Panc1 (cell line): ENCODE measurements around the gene DNAL1. TPM values are rescaled to one million over a fixed set of nuclear protein-coding genes. Genes with fewer than 3 reads are reported as not detected.

Experiments used
- ATAC-seq: fragments of 200-7000 bp; cut with Tn5 transposase; 2 replicates; pipeline ENCODE4 v1.9.1; 2020; ENCODE audit warnings: mild to moderate bottlenecking, moderate library complexity
- BruUV-seq: library from RNA; stranded (reverse); fragments of 400-500 nt; replicated peaks from 2 replicates; lab custom pipeline; 2021; lab: Mats Ljungman, UMichigan
- CTCF ChIA-PET: fragments of 300-600 bp; sonication (Branson Sonifier 250); formaldehyde crosslinking; loops from one replicate; lab custom pipeline; 2022; ENCODE audit warnings: antibody characterized with exemption; lab: Charles Lee
- POLR2A ChIA-PET: fragments of 300-600 bp; sonication (Branson Sonifier 250); formaldehyde crosslinking; loops from one replicate; lab custom pipeline; 2022; ENCODE audit warnings: antibody characterized with exemption; lab: Charles Lee
- DNase-seq: peaks from one replicate; pipeline ENCODE4 v3.0.0-alpha.2; 2010; ENCODE audit warnings: low read depth, low spot score
- H3K27ac ChIP-seq: 2 replicates; pipeline ENCODE4 v1.5.1; 2011; ENCODE audit warnings: mild to moderate bottlenecking, low read length, inconsistent platforms
- H3K27me3 ChIP-seq: fragments of 200-500 bp; sonication (Bioruptor generic); 2 replicates; pipeline ENCODE4 v1.6.0; 2014; ENCODE audit warnings: low read length, inconsistent platforms; ENCODE audit not compliant: control insufficient read depth, insufficient read depth
- H3K36me3 ChIP-seq: fragments of 200-500 bp; sonication (Bioruptor generic); 2 replicates; pipeline ENCODE4 v1.5.1; 2014; ENCODE audit warnings: inconsistent platforms, mild to moderate bottlenecking, low read length, moderate library complexity; ENCODE audit not compliant: control insufficient read depth, insufficient read depth
- H3K4me1 ChIP-seq: 2 replicates; pipeline ENCODE4 v1.5.1; 2011; ENCODE audit warnings: inconsistent platforms, mild to moderate bottlenecking, low read length, moderate library complexity; ENCODE audit not compliant: control insufficient read depth, insufficient read depth
- H3K4me3 ChIP-seq, 2 experiments: 2 replicates each; pipeline ENCODE4 v1.5.1; 2011 to 2012; ENCODE audit warnings: low read depth in 2 of 2, low read length in 2 of 2, mild to moderate bottlenecking in 2 of 2, inconsistent platforms in 1 of 2, moderate library complexity in 1 of 2
- H3K9me3 ChIP-seq: fragments of 200-500 bp; sonication (Bioruptor generic); 2 replicates; pipeline ENCODE4 v1.5.1; 2014; ENCODE audit warnings: low read depth, mild to moderate bottlenecking, inconsistent platforms, low read length, moderate library complexity; ENCODE audit not compliant: control insufficient read depth, insufficient read depth
- POLR2AphosphoS5 ChIP-seq: IDR thresholded peaks from 2 replicates; pipeline ENCODE4 v1.6.1; 2012; ENCODE audit warnings: mild to moderate bottlenecking, low read depth, low read length, moderate library complexity
- SIN3A ChIP-seq: IDR thresholded peaks from 2 replicates; pipeline ENCODE4 v1.6.1; 2012; ENCODE audit warnings: low read depth, mild to moderate bottlenecking, low read length, moderate library complexity, borderline replicate concordance; ENCODE audit not compliant: insufficient read depth
- TCF7L2 ChIP-seq: IDR thresholded peaks from 2 replicates; pipeline ENCODE4 v1.6.1; 2011; ENCODE audit warnings: mild to moderate bottlenecking, low read depth, low read length, inconsistent platforms
- in situ Hi-C: cut with HindIII; loops from 2 replicates; pipeline ENCODE4 v1.10.0; 2016; ENCODE audit warnings: low sequenced_read_pairs, low pct_unique_long_range_greater_than_20kb
- intact Hi-C: fragments of 100-400 bp; cut with micrococcal nuclease; formaldehyde crosslinking; loops from one replicate; pipeline ENCODE4 v1.10.0; 2022; ENCODE audit not compliant: unreplicated experiment
- total RNA-seq: library from RNA; stranded (reverse); gene quantifications from one replicate; pipeline ENCODE4 v1.2.1, GENCODE V29; 2021; ENCODE audit not compliant: unreplicated experiment
- TF ChIP-seq, protein P1 (sequence below), 2 experiments: IDR thresholded peaks; 2 replicates each; pipeline ENCODE4 v1.6.1; 2011 to 2012; ENCODE audit warnings: low read depth in 2 of 2, control low read depth in 1 of 2, low read length in 1 of 2, mild to moderate bottlenecking in 1 of 2, moderate library complexity in 1 of 2; ENCODE audit not compliant: insufficient read depth in 1 of 2
- TF ChIP-seq, protein P2 (sequence below): fragments of 450-650 bp; IDR thresholded peaks from 2 replicates; pipeline ENCODE4 v1.5.1; 2017; ENCODE audit warnings: mild to moderate bottlenecking

Gene DNAL1
- total RNA-seq, 1 experiment from 2014 or later, result 15.2 TPM

DNA sequence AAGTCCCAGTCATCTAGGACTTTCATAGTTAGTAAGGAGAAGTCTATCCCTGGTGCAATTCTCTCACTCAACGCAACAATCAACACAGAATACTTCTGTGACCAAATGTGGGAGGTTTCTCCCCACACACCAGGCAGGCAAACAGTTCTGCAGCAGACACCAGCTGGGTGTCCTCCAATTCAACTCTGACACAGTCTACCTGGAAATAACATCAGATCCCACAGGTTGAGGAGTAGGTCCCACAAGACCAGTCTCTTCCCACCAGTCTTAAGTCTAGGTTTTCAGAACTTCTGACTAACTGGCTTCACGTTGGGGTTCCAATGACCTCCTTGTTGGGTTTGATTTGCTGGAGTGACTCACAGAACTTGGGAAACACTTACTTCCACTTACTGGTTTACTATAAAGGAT lies 17.6 kb upstream of the DNAL1 start:
- ChIA-PET POLR2A (no interaction called here), CTCF (interaction anchor here (0.6 kb wide), 1 partner anchor 17 kb away, joined by 5 read pairs; no protein-coding TSS in a partner anchor)
- Histone ChIP-seq H3K4me3 (no peak overlapping the region), H3K4me1 (no peaks in the 10 kb centered on the region), H3K9me3 (no peaks in the 10 kb centered on the region), H3K27me3 (no peaks in the 10 kb centered on the region), H3K36me3 (no peaks in the 10 kb centered on the region), H3K27ac (no peak overlapping the region)
- DNase-seq (no peak), ATAC-seq (no peak)
- no peak for TF ChIP-seq POLR2AphosphoS5
- TF ChIP-seq, protein P1, sequence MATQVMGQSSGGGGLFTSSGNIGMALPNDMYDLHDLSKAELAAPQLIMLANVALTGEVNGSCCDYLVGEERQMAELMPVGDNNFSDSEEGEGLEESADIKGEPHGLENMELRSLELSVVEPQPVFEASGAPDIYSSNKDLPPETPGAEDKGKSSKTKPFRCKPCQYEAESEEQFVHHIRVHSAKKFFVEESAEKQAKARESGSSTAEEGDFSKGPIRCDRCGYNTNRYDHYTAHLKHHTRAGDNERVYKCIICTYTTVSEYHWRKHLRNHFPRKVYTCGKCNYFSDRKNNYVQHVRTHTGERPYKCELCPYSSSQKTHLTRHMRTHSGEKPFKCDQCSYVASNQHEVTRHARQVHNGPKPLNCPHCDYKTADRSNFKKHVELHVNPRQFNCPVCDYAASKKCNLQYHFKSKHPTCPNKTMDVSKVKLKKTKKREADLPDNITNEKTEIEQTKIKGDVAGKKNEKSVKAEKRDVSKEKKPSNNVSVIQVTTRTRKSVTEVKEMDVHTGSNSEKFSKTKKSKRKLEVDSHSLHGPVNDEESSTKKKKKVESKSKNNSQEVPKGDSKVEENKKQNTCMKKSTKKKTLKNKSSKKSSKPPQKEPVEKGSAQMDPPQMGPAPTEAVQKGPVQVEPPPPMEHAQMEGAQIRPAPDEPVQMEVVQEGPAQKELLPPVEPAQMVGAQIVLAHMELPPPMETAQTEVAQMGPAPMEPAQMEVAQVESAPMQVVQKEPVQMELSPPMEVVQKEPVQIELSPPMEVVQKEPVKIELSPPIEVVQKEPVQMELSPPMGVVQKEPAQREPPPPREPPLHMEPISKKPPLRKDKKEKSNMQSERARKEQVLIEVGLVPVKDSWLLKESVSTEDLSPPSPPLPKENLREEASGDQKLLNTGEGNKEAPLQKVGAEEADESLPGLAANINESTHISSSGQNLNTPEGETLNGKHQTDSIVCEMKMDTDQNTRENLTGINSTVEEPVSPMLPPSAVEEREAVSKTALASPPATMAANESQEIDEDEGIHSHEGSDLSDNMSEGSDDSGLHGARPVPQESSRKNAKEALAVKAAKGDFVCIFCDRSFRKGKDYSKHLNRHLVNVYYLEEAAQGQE (IDR thresholded peaks at IDR 0.05; ENCODE audit: insufficient read depth in 1 of 2, low read depth in 2 of 2, low read length in 1 of 2), result no peak
- no peak for TF ChIP-seq SIN3A
- TF ChIP-seq TCF7L2, result no peak
- TF ChIP-seq, protein P2, sequence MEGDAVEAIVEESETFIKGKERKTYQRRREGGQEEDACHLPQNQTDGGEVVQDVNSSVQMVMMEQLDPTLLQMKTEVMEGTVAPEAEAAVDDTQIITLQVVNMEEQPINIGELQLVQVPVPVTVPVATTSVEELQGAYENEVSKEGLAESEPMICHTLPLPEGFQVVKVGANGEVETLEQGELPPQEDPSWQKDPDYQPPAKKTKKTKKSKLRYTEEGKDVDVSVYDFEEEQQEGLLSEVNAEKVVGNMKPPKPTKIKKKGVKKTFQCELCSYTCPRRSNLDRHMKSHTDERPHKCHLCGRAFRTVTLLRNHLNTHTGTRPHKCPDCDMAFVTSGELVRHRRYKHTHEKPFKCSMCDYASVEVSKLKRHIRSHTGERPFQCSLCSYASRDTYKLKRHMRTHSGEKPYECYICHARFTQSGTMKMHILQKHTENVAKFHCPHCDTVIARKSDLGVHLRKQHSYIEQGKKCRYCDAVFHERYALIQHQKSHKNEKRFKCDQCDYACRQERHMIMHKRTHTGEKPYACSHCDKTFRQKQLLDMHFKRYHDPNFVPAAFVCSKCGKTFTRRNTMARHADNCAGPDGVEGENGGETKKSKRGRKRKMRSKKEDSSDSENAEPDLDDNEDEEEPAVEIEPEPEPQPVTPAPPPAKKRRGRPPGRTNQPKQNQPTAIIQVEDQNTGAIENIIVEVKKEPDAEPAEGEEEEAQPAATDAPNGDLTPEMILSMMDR, result no peak
- in situ Hi-C loops (no loop called here), intact Hi-C loops (no loop called here)
- no TSS peak for BruUV-seq

DNA sequence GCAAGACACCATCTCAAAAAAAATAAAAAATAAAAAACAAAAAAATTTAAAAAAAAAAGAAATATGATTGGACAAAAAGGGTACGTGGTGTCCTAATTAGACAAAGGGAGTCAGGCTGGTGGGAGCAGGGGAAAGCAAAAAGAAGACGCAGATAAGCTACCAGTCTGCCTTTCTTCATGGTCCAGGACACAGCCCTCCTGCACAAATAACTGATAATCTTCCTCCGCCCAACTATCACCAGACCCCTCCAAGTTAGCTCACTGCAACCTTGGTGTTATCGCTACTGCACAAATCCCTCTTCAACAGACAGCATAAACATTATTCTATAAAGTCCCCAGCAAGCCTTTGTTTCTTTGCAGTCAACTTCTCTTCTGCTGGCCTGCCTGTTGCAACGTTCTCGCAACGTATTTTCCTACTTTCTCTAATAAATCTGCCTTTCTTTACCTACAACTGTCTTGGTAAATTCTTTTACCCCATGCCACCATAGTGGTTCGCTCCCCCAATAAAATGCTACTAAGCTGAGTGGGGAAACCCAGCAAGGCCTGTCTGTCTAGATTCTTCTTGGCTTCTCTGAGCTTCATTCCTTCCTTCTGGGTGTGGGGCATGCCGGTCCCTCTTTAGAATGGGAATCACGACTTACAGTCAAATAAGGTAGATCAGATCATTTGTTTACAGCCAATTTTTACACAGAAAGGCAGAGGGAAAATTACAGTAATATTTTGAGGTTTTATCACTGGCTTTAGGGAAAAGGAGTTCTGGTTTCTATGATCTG lies 14.6 kb upstream of the DNAL1 start:
- intact Hi-C loops, result loop anchor here (5.0 kb wide), 1 partner anchor 123 kb away; no protein-coding TSS in a partner anchor
- Histone ChIP-seq H3K27me3 (no peaks in the 10 kb centered on the region), H3K9me3 (no peaks in the 10 kb centered on the region), H3K4me3 (no peak overlapping the region), H3K4me1 (no peaks in the 10 kb centered on the region), H3K27ac (no peak overlapping the region), H3K36me3 (no peaks in the 10 kb centered on the region)
- DNase-seq, result no peak
- no peak for ATAC-seq
- no TSS peak for BruUV-seq
- POLR2A ChIA-PET, result no interaction called here
- CTCF ChIA-PET, result no interaction called here
- in situ Hi-C loops, result no loop called here
- TF ChIP-seq, protein P2, result no peak
- TF ChIP-seq POLR2AphosphoS5 (no peak), TCF7L2 (no peak), SIN3A (no peak)
- TF ChIP-seq, protein P1 (IDR thresholded peaks at IDR 0.05; ENCODE audit: insufficient read depth in 1 of 2, low read depth in 2 of 2, low read length in 1 of 2), result no peak
